HG03439 (cell line): ENCODE data around the gene CXCL16.

ENCODE experiments used
- ATAC-seq: cut with Tn5 transposase; IDR thresholded peaks from one replicate; pipeline ENCODE4 v1.9.1; 2021; ENCODE audit warnings: mild to moderate bottlenecking, moderate library complexity; ENCODE audit not compliant: unreplicated experiment

The CXCL16 gene

DNA sequence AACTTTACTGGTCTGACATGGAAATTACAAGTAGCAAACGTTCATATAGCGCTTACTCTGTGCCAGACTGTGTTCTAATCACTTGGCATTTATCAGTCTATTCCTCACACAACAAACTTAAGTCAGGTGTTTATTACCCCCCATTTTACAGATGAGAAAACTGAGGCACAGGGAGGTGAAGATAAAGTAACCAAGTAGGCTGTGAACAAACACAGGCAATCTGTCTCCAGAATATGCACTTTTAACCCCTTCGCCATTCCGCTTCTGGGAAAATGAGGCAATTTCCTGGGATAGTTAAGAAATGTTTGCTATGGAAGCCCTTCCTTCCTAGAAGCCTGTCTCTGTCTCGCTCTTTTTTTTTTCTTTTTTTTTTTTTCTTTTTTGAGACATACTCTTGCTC lies 12.2 kb upstream of the CXCL16 start:
- no peak for ATAC-seq

DNA sequence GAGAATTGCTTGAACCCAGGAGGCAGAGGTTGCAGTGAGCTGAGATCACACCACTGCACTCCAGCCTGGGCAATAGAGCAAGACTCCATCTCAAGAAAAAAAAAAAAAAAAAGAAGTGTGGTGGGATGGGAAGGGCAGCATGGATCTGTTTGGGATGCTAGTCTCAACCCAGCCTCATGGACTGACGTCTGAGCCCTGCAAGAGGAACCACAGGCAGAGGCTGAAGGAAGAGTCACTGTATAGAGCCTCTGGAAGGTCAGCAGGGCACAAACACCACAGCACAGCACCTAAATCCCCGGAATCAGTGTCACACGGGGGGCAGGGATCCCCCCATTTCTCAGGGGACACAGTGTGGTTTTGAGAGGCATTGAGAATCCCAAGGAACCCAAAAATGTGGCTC lies 10.9 kb upstream of the CXCL16 start:
- ATAC-seq, result no peak

DNA sequence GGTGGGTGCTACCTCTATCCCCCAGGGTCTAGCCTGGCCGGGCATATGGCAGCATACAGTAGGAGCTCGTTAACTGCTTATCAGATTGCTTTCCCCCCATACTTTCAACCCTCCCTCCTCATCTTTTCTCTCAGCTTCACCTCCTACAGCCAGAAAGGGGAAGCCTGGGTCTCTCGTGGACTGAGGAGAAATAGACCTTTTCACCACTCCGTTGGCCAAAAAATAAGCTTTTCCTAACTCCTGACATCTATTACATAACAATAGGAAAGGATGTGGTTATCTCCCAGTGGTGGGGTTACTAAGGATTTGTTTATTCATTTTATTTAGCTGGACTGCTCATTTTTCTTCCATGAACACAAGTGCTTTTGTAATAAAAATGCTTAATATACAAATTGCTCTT lies 9.0 kb upstream of the CXCL16 start:
- ATAC-seq, result no peak

DNA sequence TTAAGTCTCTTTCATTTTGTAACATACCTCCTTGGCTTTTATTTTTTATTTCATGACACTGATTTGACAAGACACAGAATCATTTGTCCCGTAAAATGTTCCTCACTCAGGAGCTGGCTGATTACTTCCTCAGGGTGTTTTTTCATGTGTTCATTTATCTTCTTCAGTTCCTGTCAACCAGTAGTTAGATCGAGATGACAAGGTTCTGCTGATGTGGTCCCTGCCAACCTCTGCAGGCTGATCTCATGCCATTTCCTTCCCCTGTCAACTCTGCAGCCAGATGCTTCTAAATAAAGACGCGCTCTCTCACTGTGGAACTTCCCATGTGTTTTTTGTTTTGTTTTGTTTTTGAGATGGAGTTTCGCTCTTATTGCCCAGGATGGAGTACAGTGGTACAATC lies 8.1 kb upstream of the CXCL16 start:
- no peak for ATAC-seq

DNA sequence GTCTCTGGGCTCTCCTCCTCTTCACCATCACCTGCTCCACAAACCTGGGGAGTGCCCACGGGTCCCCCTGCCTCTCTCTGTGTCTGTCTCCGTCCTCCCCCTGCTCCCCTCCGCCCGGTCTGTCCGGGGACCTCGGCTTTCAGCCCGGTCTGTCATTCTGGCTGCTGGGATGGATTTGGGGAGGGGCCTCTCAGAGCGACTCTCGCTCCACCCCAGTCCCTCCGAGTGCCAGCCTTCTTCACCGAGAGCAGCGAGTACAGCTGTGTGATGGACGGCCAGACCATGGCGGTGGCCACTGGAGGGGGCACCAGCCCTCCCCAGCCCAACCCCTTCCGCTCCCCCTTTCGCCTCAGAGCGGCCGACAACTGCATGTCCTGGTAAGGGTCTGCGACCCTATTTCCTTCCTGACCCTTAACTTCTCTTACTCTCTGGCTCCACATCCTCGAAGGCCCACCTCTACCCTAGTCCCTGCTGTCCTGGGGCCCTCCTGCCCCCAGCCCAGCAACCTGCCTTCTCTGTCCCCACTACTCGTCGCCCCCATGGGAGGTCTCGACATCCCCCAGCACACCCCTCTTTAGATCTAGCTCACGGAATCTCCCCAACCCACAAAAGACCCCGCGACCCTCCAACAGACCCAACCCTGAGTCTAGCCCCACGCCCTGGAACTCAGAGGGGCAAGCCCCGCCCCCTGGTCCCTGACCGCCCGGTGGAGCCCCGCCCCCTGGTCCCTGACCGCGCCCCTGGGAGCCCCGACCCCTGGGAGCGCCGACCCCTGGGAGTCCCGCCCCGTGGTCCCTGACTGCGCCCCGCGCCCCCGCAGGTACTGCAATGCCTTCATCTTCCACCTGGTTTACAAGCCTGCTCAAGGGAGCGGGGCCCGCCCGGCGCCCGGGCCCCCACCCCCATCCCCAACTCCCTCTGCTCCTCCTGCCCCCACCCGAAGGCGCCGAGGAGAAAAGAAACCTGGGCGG lies 5.6 kb upstream of the CXCL16 start:
- ATAC-seq, result no peak

DNA sequence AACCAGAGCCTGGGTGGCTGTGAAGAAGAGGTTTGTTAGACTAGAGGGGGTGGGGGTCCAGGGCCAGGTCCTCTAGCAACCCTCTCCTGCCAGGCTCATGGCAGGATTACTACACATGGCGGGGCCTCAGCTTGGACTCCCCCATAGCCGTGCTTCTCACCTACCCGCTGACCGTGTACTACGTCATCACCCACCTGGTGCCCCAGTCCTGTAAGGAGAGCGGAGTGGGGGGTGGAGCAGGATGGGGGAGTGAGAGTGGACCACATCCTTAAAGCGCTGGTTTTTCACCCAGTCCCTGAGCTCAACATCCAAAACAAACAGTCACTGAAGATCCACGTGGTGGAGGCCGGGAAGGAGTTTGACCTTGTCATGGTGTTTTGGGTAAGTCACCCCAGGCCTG lies 4.2 kb upstream of the CXCL16 start:
- ATAC-seq, result no peak

DNA sequence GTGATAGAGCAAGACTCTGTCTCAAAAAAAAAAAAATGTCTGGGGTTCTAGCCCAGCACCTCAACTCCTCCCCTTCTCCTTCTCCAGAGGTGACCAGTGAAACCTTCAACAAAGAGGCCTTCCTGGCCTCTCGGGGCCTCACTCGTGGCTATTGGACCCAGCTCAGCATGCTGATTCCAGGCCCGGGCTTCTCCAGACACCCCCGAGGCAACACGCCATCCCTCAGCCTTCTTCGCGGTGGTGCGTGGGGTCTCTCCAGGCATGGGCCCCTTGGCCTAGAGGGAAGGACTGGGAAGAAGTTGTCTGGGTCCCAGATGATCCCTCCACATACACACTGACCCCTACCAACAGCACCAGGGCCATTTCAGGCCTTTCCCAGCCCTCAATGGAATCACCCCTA lies 3.5 kb upstream of the CXCL16 start:
- no peak for ATAC-seq

DNA sequence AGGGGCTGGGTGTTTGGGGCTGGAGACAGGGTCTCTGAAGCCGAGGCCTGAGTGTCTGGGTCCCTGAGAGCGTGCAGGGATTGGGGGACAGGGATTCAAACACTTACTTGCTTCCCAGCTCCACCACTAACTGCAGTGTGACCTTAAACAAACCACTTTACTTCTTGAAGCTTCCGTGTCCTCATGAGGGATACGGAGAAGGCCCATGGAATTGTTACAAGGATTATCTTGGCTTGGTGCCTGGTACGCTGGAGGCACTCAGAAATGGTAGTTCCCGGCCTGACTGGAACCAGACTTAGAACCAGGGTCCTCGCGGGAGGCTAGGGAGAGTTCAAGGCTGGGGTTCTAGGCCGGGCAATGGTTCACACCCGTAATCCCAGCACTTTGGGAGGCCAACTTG lies 2.9 kb upstream of the CXCL16 start:
- no peak for ATAC-seq

DNA sequence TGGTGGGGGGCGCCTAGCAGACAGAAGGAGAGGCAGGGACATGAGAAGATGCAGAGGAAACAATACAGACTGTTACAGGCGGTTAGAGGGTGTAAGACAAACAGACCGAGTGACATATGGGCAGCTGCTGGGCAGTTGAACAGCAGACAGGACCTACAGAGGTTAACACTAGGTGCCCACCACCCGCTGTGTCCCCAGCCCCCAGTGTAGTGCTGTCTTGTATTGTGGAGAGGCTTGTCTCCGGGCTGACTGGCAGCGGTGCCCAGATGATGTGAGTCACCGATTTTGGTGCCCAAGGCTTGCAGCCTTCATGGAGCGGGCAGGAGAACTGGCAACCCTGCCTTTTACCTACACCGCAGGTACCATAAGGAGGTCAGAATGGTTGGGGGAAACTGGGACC lies 2.4 kb upstream of the CXCL16 start:
- no peak for ATAC-seq

DNA sequence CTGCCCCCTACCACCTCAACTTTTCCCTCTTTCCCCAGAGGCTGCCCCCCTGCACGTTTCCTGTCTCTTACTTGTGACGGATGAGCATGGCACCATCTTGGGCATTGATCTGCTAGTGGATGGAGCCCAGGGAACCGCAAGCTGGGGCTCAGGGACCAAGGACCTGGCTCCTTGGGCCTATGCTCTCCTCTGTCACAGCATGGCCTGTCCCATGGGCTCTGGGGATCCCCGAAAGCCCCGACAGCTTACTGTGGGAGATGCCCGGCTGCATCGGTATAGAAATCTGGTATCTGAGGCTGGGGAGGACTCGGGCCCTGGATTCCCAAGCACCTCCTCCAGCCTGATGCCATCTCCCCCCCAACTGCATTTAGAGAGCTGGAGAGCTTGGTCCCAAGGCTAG lies 1.8 kb upstream of the CXCL16 start:
- no peak for ATAC-seq

DNA sequence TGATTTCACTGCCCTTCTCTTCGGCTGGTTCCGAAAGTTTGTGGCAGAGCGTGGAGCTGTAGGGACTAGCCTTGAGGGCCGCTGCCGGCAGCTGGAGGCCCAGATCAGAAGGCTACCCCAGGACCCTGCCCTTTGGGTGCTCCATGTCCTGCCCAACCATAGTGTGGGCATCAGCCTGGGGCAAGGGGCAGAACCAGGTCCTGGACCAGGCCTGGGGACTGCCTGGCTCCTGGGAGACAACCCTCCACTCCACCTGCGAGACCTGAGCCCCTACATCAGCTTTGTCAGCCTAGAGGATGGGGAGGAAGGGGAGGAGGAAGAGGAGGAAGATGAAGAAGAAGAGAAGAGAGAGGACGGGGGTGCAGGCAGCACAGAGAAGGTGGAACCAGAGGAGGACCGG lies 856 bp upstream of the CXCL16 start:
- ATAC-seq, result no peak

DNA sequence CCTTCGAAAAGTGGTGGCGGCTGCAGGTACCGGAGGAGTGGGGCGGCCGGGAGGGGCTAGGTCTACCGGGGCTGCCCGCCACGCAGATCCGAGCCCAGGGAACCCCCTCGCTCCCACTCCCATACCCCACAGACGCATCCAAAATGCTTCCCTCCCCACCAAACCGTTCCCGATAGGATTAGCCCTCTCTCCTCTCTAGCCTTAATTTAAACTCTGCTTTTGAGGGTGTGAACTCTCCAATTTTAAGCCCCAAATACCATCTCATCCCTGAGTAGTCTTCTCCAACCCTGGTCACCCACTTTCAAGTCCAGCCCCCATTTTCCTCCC lies 260 bp upstream of the CXCL16 start:
- ATAC-seq, result no peak

DNA sequence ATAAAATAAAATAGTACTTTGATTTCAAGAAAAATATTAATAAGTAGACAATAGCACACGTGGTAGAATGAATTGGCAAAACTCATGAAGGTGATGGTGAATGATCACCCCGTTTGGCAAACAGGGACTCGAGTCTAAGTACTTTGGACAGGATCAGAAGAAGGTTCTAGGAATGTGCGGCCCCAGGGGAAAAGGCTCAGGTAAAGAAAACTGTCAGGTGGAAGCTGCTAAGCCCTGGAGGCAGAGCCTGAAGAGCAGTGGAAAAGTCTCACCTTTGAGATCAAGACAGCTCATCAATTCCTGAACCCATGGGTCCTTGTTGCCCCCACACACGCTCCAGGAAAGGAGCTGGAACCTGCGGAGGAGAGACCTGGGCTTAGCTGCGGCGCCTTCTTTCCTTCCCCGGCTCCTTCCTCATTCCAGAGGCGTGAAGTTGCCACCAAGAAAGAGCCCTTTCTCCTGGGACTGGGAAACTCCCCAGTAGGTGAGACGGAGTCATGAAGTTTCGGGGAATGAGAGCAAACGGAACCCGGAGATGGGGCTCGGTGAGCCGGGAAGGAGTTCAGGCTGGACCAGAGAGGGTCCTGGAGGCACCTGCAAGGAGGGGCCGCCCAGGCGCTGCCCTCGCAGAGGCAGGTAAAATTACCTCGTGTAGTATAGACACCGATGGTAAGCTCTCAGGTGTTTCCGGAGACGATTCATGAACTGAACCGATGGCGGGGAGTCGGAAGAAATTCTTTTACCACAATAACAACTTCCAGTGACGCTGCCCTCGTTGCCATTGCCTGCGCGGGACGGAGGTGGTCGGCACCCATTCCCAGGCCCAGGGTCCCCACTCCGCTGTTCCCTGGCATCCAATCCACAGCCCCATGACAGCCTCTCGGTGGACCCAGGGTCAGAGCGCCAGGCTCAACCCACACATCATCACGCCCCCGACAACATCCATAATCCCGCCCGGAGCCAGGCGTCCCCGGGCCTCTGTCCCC lies 1.3 kb downstream of the CXCL16 start:
- ATAC-seq, result no peak

DNA sequence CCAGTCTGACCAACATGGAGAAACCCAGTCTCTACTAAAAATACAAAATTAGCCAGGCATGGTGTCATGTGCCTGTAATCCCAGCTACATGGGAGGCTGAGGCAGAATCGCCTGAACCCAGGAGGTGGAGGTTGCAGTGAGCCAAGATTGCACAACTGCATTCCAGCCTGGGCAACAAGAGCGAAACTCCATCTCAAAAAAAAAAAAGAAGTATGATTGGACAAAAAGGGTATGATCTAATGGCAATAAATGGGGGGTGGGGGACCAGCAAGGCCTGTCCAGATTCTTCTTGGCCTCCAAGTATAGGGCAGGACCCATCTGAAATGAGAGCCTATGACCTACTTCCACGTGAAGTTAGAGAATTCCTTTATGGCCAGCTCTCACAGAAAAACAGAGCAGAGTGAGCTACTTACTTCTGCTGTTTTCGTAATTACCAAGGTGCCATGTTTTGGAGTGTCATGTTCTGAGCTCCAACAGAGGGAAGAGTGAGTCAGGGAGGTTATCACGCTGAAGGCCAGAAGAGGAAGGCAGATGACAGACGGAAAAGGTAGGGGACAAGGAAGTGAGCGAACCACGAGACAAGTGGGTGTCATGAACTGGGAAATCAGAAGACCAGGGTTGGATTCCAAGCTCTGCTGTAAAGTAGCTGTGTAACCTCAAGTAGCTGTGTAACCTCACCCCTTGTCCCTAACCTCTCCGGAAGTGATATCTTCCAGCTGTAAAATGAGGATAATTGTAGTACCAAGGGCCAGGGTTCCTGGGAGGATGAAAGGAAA lies 3.7 kb downstream of the CXCL16 start:
- ATAC-seq, result no peak

DNA sequence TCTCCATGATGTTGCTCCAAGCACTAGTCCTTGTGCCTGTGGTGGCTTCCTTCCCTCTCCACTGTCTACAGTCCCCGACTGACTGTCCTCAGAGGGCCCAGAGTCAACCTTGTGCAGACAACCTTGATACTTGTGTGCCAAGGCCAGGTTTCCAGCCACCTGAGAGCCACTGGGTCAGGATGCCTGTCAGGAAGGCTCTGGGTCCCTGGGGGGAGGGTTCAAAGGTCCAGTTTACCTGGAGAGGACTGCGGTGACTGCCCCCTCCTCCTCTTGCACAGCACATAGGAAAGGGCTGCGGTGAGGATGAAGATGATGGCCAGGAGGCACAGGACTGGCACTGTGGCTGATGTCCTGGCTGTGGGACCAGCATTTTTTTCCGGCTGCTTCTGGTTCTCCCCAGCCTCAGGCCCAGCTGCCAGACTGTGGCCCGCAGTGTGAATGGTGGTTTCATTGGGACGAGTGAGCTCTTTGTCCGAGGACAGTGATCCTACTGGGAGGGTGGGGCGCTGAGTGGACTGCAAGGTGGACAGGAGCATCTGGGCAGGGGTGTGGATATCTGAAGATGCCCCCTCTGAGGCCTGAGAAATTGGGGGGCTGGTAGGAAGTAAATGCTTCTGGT lies 4.8 kb downstream of the CXCL16 start:
- ATAC-seq, result no peak

DNA sequence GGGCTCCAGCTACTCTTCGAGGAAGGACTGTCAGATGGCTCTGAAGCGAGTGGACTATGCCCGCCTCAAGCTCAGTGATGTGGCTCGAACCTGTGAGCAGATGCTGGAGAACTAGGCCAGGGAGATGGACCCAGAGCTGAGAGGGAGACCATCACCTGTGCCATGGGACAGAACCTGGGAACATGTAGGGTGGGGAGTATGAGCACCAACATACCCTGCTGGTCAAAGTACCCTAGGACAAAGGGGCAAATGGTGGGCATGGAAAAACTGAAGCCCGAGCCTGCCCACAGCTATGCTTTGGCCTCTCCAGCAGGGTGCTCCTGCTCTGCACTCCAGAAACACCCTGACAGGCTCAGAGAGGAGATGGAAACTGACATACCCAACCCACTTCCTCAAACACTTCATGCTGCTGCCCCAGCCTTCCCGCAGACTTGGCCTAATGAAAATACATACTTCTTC lies 6.6 kb downstream of the CXCL16 start:
- no peak for ATAC-seq

DNA sequence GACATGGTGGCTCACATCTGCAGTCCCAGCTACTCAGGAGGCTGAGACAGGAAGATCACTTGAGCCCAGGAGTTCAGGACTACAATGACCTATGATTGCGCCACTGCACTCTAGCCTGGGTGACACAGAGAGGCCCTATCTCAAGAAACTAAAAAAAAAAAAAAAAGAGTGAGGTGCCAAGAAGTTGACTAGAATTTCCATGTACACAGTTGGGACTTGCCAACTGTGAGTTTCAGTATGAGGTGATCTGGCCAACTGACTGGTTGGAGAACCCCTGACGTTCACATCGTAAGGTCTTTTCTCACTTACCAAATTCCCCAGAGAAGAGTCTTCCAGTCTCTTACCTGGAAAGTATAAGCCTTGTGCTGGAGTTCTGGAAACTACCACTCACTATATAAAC lies 11.6 kb downstream of the CXCL16 start:
- no peak for ATAC-seq

DNA sequence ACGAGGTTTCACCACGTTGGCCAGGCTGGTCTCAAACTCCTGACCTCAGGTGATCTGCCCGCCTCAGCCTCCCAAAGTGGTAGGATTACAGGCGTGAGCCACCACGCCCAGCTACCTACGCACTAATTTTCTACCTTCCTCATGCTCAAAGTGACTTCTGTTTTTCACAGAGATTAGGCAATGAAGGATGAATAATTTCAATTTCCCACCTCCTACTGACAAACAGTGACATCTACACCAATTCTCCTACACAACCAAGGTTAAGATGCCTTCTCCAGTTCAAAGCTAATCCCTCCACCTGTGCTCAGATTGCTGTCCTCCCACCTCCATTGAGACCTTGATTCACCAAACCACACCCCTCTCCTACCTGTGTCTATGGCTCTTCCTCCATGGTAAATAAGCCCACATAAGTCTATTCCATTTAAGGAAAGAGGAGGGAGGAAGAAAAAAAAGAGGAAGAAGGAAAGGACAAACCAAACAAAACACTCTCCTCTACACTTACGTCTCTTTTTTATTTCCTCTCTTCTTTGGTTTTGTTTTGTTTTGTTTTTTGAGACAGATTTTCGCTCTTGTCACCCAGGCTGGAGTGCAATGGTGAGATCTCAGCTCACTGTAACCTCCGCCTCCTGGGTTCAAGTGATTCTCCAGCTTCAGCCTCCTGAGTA lies 13.9 kb downstream of the CXCL16 start:
- ATAC-seq, result no peak

DNA sequence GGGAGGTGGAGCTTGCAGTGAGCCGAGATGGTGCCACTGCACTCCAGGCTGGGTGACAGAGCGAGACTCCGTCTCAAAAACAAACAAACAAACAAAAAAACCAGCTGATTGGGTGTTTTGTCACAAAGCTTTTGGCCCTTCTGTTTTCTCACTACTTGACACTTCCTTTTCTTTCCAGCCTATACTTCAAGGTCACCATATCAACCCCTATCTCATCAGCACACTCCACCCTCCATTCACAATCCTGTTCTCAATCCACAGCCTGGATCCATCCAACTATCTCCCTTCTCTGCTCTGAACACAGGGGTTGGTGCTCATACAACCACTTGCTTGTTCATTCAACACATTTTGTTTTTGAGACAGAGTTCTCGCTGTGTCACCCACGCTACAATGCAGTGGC lies 15.1 kb downstream of the CXCL16 start:
- ATAC-seq, result no peak

DNA sequence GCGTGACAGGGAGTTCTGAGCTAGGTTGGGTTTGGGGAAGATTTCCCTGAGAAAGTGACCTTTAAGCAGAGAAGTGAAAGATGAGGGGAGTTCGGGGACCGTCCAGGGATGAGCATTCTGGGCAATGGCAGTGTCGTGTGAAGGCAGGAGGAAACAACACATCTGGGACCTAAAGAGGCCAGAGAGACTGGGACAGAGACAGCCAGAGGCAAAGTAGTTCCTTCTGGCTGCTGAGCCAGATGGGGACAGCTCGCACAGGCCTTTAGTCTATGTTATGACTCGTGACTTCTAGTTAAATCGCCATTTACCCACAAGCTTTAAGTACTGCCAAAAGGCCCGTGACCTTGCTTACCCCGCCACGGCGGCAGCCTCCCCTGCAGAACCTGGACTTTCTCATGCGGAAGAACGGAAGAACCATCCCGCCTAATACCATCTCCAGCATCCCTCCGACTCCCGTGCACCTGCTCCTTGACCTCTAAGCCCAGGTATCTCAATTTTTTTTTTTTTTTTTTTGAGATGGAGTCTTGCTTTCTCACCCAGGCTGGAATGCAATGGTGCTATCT lies 17.0 kb downstream of the CXCL16 start:
- ATAC-seq, result no peak
